Activated CD8-positive, alpha-beta memory T cell treated with anti-CD3 and anti-CD28 coated beads, Interleukin-2, amount 50 U/mL, for 1 hour (primary cell): Measurements from ENCODE around the gene SLC22A23.

Experiments used
- DNase-seq: peaks from one replicate; pipeline ENCODE4 v3.0.0-alpha.2; 2020; ENCODE audit errors: extremely low read depth

SLC22A23 gene

DNA sequence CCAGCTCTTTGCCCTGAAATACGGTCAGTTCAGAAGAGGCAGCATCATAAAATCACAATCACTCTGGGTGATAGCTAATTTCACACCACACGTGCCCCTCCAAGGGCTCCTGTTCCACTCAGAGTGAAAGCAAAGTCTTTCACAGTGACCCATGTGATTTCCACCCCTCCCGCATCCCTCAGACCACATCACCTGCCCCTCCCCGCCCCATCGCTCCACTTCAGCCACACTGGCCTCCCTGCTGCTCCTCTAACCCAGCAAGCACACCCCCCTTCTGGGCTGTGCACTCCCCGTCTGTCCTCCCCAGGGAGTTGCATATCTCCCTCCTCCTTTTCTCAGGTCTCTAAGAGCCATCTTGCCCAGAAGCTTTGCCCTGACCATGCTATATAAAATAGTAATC lies 123.6 kb downstream of the SLC22A23 start:
- no peak for DNase-seq

DNA sequence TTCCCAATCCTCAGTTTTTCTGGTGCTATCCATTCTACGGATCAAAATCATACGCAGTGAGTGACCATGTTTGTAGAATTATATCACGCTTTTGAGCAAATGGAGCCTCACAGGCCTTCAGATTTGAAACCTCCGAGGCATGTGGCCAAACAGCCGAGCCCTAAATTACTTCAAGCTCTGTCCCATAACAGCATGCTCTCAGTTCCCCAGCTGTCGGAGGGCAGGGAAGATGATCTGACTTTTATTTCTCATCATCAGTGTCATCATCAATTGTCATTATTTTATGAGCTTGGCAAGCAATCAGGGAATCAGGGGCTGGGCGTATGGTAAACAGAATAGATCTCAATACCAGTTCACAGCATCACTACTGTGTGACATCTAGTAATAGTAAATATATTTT lies 124.9 kb downstream of the SLC22A23 start:
- no peak for DNase-seq

DNA sequence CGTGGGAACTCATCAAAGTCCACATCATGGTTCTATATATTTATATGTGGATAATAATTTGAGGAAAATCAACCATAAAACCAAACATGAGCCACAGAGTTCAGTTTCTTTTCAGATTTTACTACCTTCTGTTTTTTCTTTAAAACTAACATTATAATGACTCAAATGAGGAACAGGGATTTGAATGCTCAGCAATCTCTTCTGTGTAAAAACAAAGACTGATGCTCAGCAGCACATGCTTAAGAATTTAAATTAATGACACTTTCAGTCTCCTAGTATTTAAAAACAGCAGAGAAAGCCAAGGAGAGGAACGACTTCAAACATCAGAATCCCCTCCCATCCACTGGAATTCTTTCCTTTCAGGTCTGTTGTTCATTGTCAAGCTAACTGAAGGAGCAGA lies 125.4 kb downstream of the SLC22A23 start:
- no peak for DNase-seq

DNA sequence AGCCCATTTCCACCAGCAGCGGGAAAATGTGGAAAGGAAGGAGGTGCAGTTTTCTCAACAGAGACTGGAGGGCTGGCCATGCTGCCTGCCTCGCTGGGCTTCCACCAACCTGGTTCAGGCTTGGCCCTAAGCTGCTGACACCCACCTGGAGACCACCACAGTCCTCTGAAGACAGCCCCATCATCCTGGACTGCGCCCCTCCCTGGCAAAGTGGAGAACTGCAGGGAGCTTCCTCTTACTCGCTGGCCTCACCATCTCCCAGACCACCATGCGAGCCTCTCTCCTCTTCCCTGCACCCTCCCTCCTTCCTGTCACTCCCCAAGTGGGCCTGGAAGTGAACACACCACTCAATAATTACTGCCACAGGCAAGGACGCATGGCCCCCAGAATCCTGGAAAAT lies 126.7 kb downstream of the SLC22A23 start:
- DNase-seq: no peak

DNA sequence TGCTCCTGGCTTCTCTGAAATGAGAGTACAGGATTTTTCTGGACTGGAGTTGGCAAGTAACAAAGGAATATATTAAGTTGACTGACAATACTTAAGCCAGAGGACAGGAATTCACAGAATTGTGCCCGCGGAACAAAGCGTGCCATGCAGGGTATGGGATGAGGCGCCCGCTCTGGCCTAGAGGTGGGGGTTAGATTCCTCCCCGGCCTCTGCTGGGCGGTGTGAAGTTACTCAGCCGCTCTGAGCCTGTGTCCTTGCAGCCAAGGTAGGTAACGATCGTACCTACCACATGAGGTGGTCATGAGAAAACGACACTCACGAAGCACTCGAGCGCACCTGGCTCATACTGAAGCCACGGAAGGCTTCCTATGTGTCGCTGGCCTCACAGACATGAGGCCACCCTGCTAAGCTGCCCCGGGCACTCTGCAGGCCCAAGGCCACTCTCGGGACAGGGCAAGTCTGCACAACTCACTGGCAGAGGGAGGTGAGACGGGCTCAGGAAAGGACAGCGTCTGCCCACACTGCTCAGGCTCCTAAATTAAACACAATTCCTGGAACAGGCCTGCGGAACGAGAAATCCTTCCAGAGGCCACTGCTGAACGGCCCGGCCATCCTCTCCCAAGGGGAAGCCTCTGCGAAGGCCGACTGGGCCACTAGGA lies 127.3 kb downstream of the SLC22A23 start:
- DNase-seq: no peak

DNA sequence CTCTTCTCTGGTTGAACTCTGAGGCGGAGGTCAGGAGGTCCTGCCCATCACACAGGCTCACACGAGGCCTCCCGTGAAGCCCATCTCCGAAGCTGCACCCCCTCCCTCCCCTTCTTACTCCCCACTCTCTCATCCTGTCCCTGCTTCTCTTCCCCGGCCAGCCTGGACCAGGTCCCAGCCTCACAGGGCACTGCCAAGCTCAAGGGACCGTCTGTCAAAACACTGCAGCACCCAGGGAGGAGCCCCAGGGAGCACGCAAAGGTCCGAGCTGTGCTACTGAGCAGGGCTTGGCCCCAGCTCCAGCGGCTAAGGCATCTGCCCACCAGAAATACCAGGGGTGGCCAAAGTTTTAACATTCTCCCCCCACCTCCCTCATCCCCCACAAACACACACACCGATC lies 128.1 kb downstream of the SLC22A23 start:
- no peak for DNase-seq

DNA sequence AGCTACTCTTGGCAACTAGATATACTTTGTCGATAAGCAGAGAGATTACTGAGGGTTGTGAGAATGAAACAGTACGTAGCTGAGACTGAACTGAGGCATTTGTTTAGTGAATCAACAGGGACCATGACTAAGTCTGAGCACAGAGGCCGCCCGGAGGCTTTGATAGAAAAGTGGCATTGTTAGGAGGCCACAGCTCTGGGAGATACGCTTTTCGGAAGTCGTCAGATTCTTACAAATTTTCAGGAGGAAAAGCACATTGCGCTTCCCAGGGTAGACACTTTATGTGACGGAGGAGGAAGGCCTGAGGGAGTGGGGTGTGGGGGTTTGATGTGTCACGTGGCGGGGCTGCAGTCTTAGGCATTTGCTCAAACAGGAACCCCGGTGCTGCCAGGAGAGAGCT lies 128.7 kb downstream of the SLC22A23 start:
- DNase-seq: no peak

DNA sequence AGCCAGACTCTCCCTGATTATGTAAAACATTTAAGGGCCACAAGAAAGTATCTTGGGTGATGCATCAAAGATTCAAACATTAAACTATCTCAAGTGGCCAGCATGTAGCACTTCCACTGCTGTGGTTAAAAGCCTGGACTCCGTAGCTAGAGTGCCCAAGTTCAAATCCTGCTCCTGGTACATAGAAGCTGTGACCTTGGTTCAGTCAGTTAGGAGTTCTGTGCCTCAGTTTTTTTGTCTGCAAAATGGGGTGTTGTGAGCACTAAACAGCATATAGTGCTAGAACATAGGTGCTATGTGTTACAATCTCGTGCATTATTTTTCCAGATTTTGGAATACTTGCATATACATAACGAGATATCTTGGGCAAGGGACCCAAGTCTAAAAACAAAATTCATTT lies 129.4 kb downstream of the SLC22A23 start:
- no peak for DNase-seq

DNA sequence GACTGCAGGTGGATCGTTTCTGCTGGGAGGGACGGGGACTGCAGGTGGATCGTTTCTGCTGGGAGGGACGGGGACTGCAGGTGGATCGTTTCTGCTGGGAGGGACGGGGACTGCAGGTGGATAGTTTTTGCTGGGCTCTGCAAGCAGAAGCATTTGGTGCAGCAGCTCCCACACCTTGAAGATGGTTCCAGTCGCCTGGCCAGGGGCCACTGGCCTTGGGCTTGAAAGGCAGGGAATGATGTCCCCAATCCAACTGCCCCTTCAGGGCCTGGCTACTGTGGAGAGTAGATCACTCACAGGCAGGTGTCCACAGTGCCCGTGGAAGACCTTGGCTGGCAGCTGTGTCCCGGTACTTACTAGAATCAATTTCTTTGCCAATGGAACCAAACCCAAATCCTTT lies 129.9 kb downstream of the SLC22A23 start:
- DNase-seq: no peak

DNA sequence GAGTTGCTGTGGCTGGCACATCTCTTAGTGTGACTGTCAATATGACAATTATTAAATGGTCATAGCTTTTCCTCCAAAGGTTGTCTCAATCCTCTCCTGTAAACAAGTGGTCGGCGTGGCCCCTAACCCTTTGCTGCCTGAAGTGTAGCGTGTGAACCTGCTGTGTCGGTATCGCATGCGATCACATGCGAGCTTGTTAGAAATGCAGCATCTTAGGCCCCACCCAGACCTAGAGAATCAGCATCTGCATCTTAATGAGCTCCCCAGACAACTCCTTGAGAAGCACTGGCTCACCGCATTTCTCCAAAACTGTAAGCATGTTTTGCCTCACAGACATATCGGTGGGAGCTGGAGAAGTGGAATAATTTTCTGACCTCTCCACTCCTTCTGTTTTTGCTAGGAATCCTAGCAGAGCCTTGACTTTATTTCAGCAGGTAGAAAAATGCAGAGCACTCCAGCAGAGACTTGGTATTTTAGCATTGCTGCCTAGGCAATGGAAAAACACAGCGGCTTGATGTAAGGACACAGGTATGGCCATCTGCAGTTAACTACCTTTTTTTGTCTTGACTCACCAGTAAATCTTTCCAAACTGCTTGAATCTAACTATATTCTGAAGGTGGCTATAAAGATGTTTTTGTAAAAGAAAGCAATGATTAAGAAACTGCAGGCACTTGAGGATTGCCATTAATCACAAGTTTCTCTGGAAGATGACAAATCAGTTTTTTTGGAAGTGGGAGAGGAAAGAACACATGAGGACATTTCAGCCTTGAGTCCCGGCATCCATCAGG lies 130.5 kb downstream of the SLC22A23 start:
- no peak for DNase-seq

DNA sequence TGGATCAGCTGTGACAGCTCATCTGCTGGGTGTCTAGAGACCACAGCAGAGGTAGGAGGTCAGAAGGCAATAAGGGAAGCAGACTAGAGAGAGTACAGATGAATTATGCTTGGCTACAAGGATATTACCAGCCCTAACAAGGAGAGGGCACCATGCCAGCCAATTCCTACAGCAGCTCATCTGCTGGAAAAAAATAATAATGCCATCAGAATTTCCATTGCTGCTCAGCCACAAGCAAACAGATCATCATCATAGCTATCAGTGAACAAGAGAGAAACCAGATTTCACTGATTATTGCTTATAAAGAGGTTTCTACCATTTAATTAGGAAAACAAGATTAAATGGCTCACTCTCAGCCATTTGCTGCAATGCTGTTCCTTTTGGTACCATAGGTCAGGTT lies 131.6 kb downstream of the SLC22A23 start:
- DNase-seq: no peak

DNA sequence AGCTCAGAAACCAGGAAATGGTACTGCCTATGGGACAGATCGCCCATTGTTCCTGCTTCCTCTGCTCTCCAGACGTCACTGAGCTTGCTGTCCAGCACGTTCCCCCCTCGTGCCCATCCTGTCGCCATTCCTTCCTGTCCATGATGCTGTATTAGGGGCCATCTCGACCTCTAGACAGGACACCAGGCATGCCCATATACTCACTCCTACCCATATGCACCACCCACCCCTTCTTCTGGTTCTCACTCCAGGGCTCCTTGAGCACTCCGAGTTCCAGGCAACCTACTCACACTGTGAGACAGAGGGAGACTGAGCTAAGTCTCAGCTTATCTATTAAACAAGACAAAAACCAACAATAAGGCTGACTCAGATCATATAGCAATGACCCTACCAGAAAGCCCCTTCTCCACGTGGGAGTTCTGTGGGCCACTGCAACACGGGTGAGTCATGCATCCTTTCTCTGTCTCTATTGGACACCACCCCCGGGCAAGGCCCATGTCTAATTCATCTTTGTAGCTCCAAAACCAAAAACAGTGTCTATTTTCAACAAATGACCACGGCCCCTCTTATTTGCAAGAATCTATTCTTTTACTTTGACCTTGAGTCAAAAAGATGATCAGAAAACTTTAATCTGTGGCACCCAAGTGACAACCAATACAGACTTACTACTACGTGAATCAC lies 132.4 kb downstream of the SLC22A23 start:
- DNase-seq: no peak

DNA sequence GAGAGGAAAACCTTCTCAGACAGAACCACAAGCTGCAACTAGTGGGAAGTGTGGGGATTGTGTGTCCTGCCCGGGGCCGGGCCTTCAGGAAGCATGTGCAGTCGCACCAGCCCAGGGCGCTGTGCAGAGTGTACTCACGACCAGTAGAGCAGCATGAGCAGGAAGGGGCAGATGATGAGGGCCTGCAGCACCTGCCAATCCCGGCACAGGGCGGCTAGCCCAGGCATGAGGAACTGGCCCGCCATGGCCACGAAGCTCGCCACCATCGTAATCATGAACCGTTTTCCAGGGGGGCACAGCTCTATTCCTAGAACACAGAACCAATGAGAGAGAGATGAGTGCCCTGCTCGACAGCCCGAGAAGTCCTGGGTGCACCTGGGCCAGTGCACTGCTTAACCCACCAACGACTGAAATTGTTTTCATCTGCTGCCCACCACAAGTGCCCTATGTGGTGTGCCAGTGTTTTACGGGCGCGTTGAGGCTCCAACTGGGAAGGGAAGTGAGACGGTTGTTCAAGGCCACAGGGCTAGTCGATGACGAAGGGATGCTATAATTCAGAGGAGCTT lies 133.1 kb downstream of the SLC22A23 start:
- no peak for DNase-seq

DNA sequence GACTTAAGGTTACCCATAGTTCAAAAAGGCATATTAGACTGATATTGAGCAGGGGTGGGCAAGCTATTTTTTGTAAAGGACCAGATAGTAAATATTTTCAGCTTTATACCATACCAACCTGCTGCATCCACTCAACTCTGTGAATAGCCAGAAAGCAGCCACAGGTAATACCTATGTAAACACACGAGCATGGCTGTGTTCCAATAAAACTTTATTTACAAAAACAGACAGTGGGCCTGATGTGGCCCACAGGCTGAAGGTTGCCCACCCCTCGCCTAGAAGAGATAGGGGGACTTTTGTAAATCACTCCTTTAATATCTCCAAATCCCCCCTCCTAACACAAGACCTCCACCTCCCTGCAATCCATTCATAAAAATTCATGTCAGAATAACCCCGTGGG lies 133.7 kb downstream of the SLC22A23 start:
- no peak for DNase-seq

DNA sequence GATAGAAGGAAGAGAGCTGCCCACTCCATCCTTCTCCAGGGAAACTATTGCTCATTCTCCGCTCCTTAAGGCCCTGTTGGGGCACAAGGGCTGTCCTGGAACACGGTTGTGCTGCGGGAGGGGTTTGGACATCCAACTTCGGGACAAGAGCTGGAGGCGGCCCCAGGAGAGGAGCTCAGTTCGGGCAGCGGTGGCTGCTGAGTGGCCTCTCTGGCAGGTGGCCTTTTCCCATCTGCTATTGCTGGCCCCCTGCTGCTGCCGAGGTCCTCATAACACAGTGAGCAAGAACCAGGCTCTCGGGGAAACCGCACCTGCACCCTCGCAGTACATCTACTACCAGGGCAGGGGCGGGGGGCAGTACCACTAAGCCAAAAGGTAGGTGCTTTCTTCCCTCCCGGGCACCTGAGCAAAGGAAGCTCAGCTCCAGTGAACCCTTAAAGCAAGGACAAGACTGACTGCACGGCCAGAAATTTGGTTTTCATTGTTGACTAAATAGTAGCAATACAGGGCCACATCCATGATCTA lies 134.4 kb downstream of the SLC22A23 start:
- no peak for DNase-seq

DNA sequence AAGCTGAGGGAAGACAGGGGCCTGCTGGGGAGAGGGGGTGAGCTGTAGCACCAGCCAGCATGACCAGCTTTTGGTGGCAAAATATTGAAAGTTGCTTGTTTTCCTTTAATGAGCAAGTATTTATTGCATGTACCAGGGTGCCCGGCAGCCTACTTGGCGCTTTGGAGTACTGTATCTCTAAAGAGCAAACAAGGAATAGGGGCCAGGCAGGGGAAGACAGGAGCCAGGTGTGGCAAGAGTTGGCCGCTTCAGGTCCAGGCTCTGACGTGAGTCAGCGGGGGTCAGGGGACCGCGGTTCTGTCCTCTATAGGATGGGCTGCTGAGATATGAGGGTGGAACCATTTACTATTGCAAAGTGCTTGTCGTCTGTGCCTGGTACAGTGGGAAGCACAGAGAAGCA lies 135.0 kb downstream of the SLC22A23 start:
- DNase-seq: no peak

DNA sequence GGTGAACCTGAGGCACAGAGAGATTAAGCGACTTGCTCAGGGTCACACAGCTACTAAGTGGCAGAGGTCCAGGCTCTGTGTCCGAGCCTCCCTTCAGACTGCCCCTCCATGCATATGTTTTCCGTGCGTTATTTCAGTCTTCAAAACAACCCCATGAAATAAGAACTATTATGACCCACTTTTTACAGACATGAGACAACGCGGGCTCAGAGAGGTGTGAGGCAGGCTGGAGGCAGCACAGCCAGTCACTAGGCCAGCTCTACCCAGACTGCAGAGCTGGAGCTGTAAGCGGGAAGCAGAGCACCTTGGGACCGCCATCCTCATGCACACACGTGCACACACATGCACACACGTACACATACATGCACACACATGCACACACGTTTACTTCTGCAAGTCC lies 135.8 kb downstream of the SLC22A23 start:
- no peak for DNase-seq

DNA sequence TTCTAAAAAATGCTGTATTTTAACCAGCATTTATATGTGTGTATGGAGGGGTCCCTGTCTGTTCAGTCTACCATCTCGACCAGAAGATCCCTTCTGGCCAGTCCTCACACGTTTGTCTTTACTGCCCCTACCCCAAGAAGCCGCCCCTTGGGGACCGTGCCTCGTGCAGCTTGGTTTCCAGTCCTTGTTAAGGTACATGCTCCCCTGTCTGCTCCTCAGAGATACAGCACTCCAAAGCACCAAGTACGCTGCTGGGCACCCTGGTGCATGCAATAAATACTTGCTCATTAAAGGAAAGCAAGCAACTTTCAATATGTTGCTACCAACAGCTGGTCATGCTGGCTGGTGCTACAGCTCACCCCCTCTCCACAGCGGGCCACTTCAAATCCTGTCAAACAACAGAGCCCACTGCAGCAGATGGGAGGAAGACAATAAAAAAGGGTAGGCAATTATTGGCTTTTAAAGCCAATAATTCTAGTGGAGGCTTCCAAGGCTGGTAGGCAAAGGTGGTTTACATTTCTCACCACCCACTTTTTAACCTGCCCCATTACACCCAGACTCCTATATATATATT lies 136.5 kb downstream of the SLC22A23 start:
- no peak for DNase-seq

DNA sequence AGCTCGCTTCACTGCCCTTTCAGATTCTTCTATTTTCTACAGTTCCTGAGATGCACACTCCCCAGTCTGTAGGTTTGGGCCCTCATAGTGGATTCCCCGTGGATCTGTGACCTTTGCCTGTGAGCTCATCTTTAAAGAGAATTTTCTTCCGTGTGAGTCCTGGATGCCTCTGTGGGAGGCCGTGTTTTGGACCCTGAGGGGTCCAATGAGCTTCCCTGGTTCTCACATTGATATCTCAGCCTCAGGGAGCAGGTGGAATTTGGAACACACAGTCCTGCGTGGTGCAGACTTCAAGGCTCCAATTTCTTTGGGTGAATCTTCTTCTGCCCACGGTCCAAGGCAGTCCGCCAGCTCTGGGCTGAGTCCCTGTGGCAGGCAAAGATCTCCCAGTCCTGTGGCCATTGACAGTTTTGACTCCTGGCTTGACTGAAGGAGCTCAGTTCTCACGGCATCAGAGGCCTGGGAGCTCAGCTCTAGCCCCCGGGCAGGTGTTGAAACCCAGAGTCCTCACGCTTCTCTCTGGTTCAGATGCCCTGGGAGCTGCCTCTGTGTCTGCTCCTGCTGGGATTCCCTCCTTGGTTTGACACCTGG lies 137.1 kb downstream of the SLC22A23 start:
- no peak for DNase-seq

DNA sequence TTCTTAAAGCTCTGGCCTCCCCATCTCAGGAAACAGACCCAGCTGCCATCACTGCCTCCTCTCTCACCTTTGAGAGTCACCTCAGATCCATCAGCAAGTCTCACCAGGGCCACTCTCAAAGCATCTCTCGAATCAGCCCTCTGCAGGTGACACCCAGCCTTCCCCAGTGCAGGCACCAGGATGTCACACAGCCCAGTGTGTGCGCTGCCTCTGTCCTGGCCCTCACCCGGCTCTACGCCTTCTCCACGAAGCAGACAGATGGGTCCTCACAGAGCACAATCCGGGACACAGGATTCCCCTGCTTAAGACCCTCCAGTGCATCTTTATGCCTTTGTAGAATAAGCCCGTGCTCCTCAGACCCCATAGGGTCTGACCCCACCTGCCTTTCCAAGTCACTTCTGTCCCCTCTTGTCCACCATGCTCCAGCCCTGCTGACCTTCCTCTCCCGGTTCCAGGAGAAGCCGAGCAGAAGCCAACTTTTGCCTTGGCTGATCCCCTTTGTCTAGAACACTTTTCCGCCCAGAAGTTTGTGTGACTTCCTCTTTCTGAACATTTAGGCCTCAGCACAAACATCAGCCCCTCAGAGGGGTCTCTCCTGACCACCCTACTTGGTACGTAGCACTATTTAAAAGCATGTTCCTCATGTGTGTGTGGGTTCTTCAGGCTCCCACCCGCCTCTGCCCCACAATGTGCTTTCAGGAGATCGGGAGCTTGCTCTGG lies 137.9 kb downstream of the SLC22A23 start:
- no peak for DNase-seq

DNA sequence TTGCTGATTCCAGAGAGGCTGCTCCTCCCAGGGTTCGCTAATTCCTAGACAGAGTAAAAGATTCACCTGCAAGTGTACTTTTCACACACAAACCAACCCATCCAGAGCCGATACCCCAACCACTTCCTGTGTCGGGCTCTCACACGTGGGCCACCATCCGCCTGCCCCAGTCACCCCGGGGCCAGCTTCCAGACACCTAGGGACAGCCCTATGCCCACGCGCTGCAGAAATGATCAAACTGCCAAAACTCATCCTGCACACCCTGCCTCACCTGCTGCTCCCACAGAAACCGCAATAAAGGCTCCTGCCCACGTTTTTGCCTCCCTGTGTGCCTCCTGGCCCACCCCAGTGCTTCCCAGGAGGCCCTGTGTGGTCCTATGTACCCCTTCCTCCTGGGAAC lies 138.6 kb downstream of the SLC22A23 start:
- no peak for DNase-seq
